IMR-90 (cell line): Measurements from ENCODE around the gene TIRAP. TPM values are rescaled to one million over a fixed set of nuclear protein-coding genes. Genes with fewer than 3 reads are reported as not detected.
A peak's percentile ranks its signal among the peaks of the same experiment; 100 is the strongest.

Source experiments
- ATAC-seq: fragments of 200-7000 bp; cut with Tn5 transposase; 2 replicates; pipeline ENCODE4 v1.9.1; 2020; ENCODE audit warnings: low read depth, mild to moderate bottlenecking, moderate library complexity
- BruUV-seq: library from RNA; stranded (reverse); fragments of 400-500 nt; replicated peaks from 2 replicates; lab custom pipeline; 2021; lab: Mats Ljungman, UMichigan
- CTCF ChIA-PET: fragments of 300-600 bp; formaldehyde crosslinking; extraction: SDS; loops from one replicate; lab custom pipeline; 2021; ENCODE audit warnings: antibody characterized with exemption; lab: Yijun Ruan, JAX
- POLR2A ChIA-PET: fragments of 300-600 bp; sonication (Branson Sonifier 250); formaldehyde crosslinking; loops from one replicate; lab custom pipeline; 2022; ENCODE audit warnings: antibody characterized with exemption; ENCODE audit not compliant: unreplicated experiment; lab: Charles Lee
- DNase-seq: peaks from one replicate; pipeline ENCODE4 v3.0.0; 2013
- H2AFZ ChIP-seq: replicated peaks from 2 replicates; pipeline ENCODE3; 2013; ENCODE audit warnings: low read length, mild to moderate bottlenecking; ENCODE audit not compliant: poor library complexity
- H2AK5ac ChIP-seq: 2 replicates; pipeline ENCODE4 v1.6.1; 2013; ENCODE audit warnings: low read depth, low read length, inconsistent platforms
- H2AK9ac ChIP-seq: replicated peaks from 2 replicates; pipeline ENCODE3; 2013; ENCODE audit warnings: mild to moderate bottlenecking, low read depth, low read length, moderate library complexity; ENCODE audit not compliant: poor library complexity
- H2BK120ac ChIP-seq: 2 replicates; pipeline ENCODE4 v1.6.1; 2013; ENCODE audit warnings: low read depth, low read length, inconsistent platforms
- H2BK15ac ChIP-seq: 3 replicates; pipeline ENCODE4 v1.6.1; 2013; ENCODE audit warnings: low read depth, low read length, inconsistent platforms
- H2BK20ac ChIP-seq: 2 replicates; pipeline ENCODE4 v1.6.1; 2013; ENCODE audit warnings: low read depth, mild to moderate bottlenecking, inconsistent platforms, low read length, moderate library complexity
- H2BK5ac ChIP-seq: 2 replicates; pipeline ENCODE4 v1.6.1; 2013; ENCODE audit warnings: mild to moderate bottlenecking, low read depth, low read length, inconsistent platforms; ENCODE audit not compliant: poor library complexity, severe bottlenecking
- H3K14ac ChIP-seq: replicated peaks from 2 replicates; pipeline ENCODE4 v1.6.1; 2013; ENCODE audit warnings: low read depth, low read length, inconsistent platforms
- H3K18ac ChIP-seq: 2 replicates; pipeline ENCODE4 v1.6.1; 2013; ENCODE audit warnings: low read depth, low read length, control low read depth
- H3K23ac ChIP-seq: 2 replicates; pipeline ENCODE4 v1.6.1; 2013; ENCODE audit warnings: low read depth, low read length, inconsistent platforms
- H3K27ac ChIP-seq: 2 replicates; pipeline ENCODE4 v1.5.1; 2013; ENCODE audit warnings: mild to moderate bottlenecking, control low read depth, low read length; ENCODE audit not compliant: insufficient read depth
- H3K27me3 ChIP-seq: 2 replicates; pipeline ENCODE4 v1.6.1; 2013; ENCODE audit warnings: low read length; ENCODE audit not compliant: control insufficient read depth, insufficient read depth
- H3K36me3 ChIP-seq: 2 replicates; pipeline ENCODE4 v1.6.1; 2013; ENCODE audit warnings: low read length, mixed read lengths; ENCODE audit not compliant: control insufficient read depth, insufficient read depth
- H3K4ac ChIP-seq: 2 replicates; pipeline ENCODE4 v1.6.1; 2013; ENCODE audit warnings: low read depth, low read length, inconsistent platforms
- H3K4me1 ChIP-seq: 2 replicates; pipeline ENCODE4 v1.6.1; 2013; ENCODE audit warnings: low read length, mixed read lengths; ENCODE audit not compliant: control insufficient read depth, insufficient read depth
- H3K4me2 ChIP-seq: 2 replicates; pipeline ENCODE4 v1.6.1; 2013; ENCODE audit warnings: low read depth, mild to moderate bottlenecking, control low read depth, low read length, moderate library complexity
- H3K4me3 ChIP-seq: 2 replicates; pipeline ENCODE4 v1.5.1; 2013; ENCODE audit warnings: low read depth, mild to moderate bottlenecking, control low read depth, low read length, moderate library complexity; ENCODE audit not compliant: insufficient read depth
- H3K56ac ChIP-seq: 2 replicates; pipeline ENCODE4 v1.6.1; 2013; ENCODE audit warnings: low read length, inconsistent platforms; ENCODE audit not compliant: insufficient read depth; ENCODE audit errors: extremely low read depth
- H3K79me1 ChIP-seq, 2 experiments: 2 replicates each; pipeline ENCODE4 v1.6.1; 2013; ENCODE audit warnings: low read length in 2 of 2, inconsistent platforms in 1 of 2, low read depth in 1 of 2
- H3K9ac ChIP-seq: 2 replicates; pipeline ENCODE4 v1.6.1; 2013; ENCODE audit warnings: low read depth, low read length, control low read depth
- H3K9me1 ChIP-seq: 2 replicates; pipeline ENCODE4 v1.6.1; 2013; ENCODE audit warnings: low read length, inconsistent platforms; ENCODE audit not compliant: insufficient read depth
- H3K9me3 ChIP-seq: 2 replicates; pipeline ENCODE4 v1.6.1; 2013; ENCODE audit warnings: low read length; ENCODE audit not compliant: control insufficient read depth, insufficient read depth
- H4K20me1 ChIP-seq: 2 replicates; pipeline ENCODE4 v1.6.1; 2013; ENCODE audit warnings: low read length, inconsistent platforms; ENCODE audit not compliant: insufficient read depth
- H4K5ac ChIP-seq: 2 replicates; pipeline ENCODE4 v1.6.1; 2013; ENCODE audit warnings: mild to moderate bottlenecking, low read depth, low read length, control low read depth
- H4K8ac ChIP-seq, 2 experiments: 2 replicates each; pipeline ENCODE4 v1.6.1; 2013; ENCODE audit warnings: low read depth in 2 of 2, low read length in 2 of 2, control low read depth in 1 of 2, inconsistent platforms in 1 of 2
- H4K91ac ChIP-seq: 2 replicates; pipeline ENCODE4 v1.6.1; 2013; ENCODE audit warnings: low read depth, low read length, inconsistent platforms; ENCODE audit not compliant: insufficient read depth
- CHD1 ChIP-seq: IDR thresholded peaks from 2 replicates; pipeline ENCODE4 v1.6.1; 2012; ENCODE audit warnings: low read depth, low read length, improper control_type of control experiment
- ELK1 ChIP-seq: fragments of 150-350 bp; IDR thresholded peaks from 2 replicates; pipeline ENCODE4 v1.6.1; 2016; ENCODE audit warnings: low read depth, mild to moderate bottlenecking, low read length, moderate library complexity, borderline replicate concordance
- FOS ChIP-seq: fragments of 150-350 bp; IDR thresholded peaks from 2 replicates; pipeline ENCODE4 v1.6.1; 2016; ENCODE audit warnings: low read depth, low read length
- NFE2L2 ChIP-seq: fragments of 150-350 bp; IDR thresholded peaks from 2 replicates; pipeline ENCODE4 v1.6.1; 2016; ENCODE audit warnings: low read depth, mild to moderate bottlenecking, low read length
- POLR2A ChIP-seq: IDR thresholded peaks from 2 replicates; pipeline ENCODE4 v1.6.1; 2012; ENCODE audit warnings: mild to moderate bottlenecking, low read depth, low read length
- RCOR1 ChIP-seq: IDR thresholded peaks from 2 replicates; pipeline ENCODE4 v1.6.1; 2012; ENCODE audit warnings: mild to moderate bottlenecking, low read length, improper control_type of control experiment; ENCODE audit not compliant: insufficient replicate concordance
- RFX5 ChIP-seq: IDR thresholded peaks from 2 replicates; pipeline ENCODE4 v1.8.0; 2012; ENCODE audit warnings: low read depth, mild to moderate bottlenecking, low read length, moderate library complexity
- SMC3 ChIP-seq: fragments of 150-350 bp; IDR thresholded peaks from 2 replicates; pipeline ENCODE4 v1.6.1; 2016; ENCODE audit warnings: low read depth, mild to moderate bottlenecking, antibody characterized with exemption, low read length, moderate library complexity
- WGBS, 2 experiments: methylation state at CpG; one replicate each; pipeline versions ENCODE4 v1.1.5 to v1.1.7; 2013; ENCODE audit warnings: missing lambda C conversion rate in 2 of 2; ENCODE audit not compliant: insufficient read length in 1 of 2; ENCODE audit errors: extremely low coverage in 2 of 2; 5-methylcytosine and 5-hydroxymethylcytosine counted together
- dilution Hi-C: fragments of 300-500 bp; cut with HindIII; formaldehyde crosslinking; loops from one replicate; pipeline ENCODE4 v1.14.3; 2018; ENCODE audit warnings: low sequenced_read_pairs; ENCODE audit not compliant: unreplicated experiment
- in situ Hi-C: fragments of 300-500 bp; cut with MboI; formaldehyde crosslinking; loops from 3 replicates; pipeline ENCODE4 v1.14.3; 2019; ENCODE audit warnings: low sequenced_read_pairs, inconsistent platforms, mixed read lengths
- intact Hi-C: fragments of 100-400 bp; cut with micrococcal nuclease; formaldehyde crosslinking; loops from 2 replicates; pipeline ENCODE4 v1.10.0; 2022
- polyA plus RNA-seq, 3 experiments: library from polyadenylated mRNA; depleted of rRNA; stranded (reverse); fragments of >200 nt; gene quantifications; 2 replicates each; pipeline ENCODE4 v1.2.3, GENCODE V29; 2012; ENCODE audit warnings: low replicate concordance in 1 of 3
- total RNA-seq: library from RNA; depleted of rRNA; stranded (reverse); fragments of >200 nt; gene quantifications from 2 replicates; pipeline ENCODE4 v1.2.3, GENCODE V29; 2012

The TIRAP gene
- total and polyA plus RNA-seq, 2 of the 4 experiments (the other 2 are of a cell fraction), result 3.0 to 7.4 TPM

DNA sequence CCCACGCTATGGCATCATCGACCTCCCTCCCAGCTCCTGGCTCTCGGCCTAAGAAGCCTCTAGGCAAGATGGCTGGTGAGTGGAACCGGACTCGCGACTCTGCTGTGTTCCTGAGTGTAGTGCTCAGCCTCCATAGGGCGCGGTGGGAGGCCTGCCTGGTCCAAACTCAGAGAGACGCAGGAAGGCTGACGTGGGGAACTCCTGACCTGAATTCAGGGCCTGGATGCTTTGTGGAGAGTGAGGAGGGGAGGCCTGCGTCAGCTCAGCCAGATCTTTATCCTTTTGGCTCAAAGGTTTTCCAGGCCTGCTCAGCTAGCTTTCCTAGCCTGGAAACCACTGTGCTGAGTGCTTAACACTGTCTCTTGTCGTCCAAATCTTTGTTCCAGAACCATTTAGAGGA, 8.0 kb downstream of the TIRAP start:
- Histone ChIP-seq H3K4ac (no peak overlapping the region), H3K79me1 (peaks cover 0 to 7% of the 10 kb centered on the region in 2 experiments; a peak in 2 of 4 replicates), H2BK120ac (no peak overlapping the region), H3K36me3 (peaks cover 36% of the 10 kb centered on the region), H3K23ac (no peak overlapping the region), H3K27me3 (no peaks in the 10 kb centered on the region), H3K14ac (no peak overlapping the region), H4K5ac (no peak overlapping the region), H3K4me3 (no peak overlapping the region), H2AK5ac (no peak overlapping the region), H3K9me1 (no peaks in the 10 kb centered on the region), H3K9me3 (no peaks in the 10 kb centered on the region), H4K8ac (no peak overlapping the region), H3K27ac (no peak overlapping the region), H3K56ac (no peak overlapping the region), H3K9ac (no peak overlapping the region), H3K4me2 (no peak overlapping the region), H2BK5ac (no peak overlapping the region), H2BK20ac (no peak overlapping the region), H3K18ac (no peak overlapping the region), H2AFZ (no peak overlapping the region), H2BK15ac (no peak overlapping the region), H3K4me1 (no peaks in the 10 kb centered on the region), H4K20me1 (no peaks in the 10 kb centered on the region), H4K91ac (no peak overlapping the region), H2AK9ac (peak overlapping the region; percentile 50)
- no TSS peak for BruUV-seq
- TF ChIP-seq CHD1, result no peak
- no peak for TF ChIP-seq RFX5
- no peak for TF ChIP-seq ELK1
- TF ChIP-seq NFE2L2, result no peak
- no peak for TF ChIP-seq SMC3
- no peak for TF ChIP-seq RCOR1
- no peak for TF ChIP-seq POLR2A
- no peak for TF ChIP-seq FOS
- dilution Hi-C loops (no loop called here), intact Hi-C loops (no loop called here), in situ Hi-C loops (no loop called here)
- ATAC-seq (no peak), DNase-seq (no peak)
- ChIA-PET CTCF (no interaction called here), POLR2A (no interaction called here)
- WGBS, 2 experiments, result 40% methylated on average over 1 of the region's 12 CpGs; no CpG with 5 or more reads in 1 of the 2 experiments
